GM18502 (cell line): ENCODE data around the gene OR8B8.
"Not testable (repeated sequence)": the region's sequence is repeated elsewhere in the genome, so short reads cannot be mapped to it uniquely, and the experiment has no call there.

ENCODE experiments used
- ATAC-seq: cut with Tn5 transposase; IDR thresholded peaks from one replicate; pipeline ENCODE4 v1.9.1; 2021; ENCODE audit warnings: mild to moderate bottlenecking; ENCODE audit not compliant: unreplicated experiment, poor library complexity

Gene OR8B8

DNA sequence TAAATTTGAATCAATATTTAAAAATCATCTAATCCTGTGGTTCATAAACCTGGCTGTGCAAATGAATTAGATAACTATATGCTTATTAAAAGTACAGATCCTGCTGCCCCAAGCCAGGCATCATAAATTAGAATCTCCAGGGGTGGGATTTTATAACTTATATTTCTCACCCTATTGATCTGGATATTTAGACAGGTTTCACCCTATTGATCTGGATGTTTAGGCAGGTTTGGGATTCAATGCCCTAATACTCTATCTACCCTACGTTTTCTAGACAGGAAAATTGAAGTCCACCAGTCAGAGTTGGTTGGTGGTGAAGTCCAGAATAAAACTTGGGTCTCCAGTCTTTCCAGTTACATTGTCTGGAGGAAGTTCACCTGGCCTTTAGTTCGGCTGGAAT lies 2.6 kb downstream of the OR8B8 start:
- ATAC-seq = no peak

DNA sequence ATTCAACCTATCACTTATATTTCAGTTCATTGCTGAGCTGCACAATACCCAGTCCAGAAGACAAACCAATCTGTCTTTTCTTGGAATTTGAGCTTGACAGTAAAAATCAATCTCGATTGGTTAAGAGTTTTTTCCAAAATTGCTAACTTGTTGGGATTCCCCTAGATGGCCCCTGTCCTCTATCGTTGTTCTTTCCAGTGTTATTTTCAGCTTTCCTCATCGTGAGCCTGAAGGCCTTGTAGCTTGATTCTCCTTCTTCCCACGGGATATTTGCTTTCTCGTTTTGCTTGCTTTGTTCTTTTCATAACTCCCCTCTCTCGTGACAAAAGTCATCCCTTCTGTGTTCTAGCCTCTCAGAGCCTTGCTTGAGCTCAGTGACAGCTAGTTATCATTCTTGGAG lies 3.1 kb downstream of the OR8B8 start:
- no peak for ATAC-seq

DNA sequence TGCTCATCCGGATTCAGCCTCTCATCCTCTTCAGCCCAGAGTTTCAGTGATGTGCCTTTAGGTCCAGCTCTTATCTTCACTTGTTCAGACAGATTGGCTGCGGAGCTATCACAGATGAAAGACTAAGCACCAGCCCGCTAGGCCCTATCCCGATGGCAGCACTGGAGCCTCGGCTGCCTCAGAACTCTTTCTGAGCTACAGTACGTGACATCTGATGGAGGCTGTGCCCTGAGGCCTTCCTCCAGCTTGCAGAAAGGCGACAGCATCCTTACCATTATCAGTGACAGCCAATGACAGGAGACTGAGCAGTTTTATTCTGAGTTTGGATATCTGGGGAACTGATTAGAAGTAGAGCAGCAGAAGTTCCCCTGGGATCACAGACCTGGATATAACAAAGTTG lies 4.0 kb downstream of the OR8B8 start:
- ATAC-seq = no peak

DNA sequence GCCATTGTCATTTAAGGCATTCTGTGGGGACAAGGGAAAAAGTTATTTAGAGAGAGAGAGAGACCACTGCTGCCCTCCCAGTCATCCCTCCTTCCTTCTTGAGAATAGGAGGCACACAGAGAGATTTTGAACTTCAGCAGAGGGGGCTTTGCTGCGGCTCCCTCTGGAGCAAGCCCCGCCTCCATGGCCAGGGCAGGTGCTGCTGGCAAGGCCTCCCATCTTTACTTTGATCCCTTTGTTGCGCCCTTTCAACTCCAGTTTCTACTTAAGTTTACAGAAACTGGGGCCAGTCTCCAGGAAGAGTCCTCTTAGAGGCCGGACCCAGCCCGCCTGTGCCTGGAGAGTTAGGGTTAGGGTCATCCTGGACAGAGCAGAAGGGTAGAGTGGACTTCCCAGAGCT lies 4.4 kb downstream of the OR8B8 start:
- no peak for ATAC-seq

DNA sequence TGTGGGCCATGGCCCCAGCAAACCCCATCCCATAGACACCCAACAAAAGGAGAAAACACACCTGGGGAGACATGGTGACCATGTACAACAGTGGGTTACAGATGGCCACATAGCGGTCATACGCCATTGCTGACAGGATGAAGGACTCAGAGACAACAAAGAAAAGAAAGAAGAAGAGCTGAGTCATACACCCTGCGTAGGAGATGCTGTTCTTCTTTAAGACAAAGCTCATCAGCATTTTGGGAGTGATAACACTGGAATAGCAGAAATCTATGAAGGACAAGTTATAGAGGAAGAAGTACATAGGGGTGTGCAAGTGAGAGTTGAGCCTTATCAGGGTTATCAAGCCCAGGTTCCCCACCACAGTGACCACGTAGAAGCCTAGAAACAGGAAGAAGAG lies 4.9 kb downstream of the OR8B8 start:
- ATAC-seq = no peak

DNA sequence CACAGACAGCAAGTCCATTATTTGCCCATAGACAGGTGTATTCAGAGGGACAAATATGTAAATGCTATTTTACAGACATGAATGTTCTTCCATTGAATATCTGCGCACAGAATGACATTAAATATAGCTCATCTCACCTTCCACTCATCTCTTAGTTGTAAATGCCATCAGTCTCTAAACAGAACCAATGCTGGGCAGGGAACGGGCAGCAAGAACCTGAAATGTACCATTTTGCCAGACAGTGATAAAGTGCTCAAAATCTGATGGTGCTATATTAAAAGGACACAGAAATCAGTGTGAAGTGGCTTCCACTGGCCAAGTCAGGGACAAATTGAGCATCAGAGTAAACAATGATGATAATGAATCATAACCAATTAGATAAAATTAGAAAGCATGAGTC lies 10.8 kb downstream of the OR8B8 start:
- ATAC-seq = no peak

DNA sequence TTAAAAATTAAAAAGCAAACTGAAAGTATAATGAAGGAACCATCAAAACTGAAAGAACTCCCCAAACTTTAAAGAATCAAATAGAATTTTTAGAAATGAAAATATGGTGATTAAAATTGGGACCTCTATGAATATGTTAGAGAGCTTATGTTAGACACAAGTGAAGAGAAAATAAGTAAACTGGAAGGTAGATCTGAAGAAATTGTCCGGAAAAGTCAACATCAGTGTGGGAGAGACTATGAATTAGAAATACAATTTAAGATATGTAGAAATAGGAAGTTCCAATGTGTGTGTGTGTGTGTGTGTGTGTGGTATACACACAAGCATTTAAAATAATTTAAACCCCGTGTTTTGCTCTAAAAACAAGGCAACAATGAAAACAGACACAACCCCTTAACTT lies 15.9 kb downstream of the OR8B8 start:
- ATAC-seq = no peak

DNA sequence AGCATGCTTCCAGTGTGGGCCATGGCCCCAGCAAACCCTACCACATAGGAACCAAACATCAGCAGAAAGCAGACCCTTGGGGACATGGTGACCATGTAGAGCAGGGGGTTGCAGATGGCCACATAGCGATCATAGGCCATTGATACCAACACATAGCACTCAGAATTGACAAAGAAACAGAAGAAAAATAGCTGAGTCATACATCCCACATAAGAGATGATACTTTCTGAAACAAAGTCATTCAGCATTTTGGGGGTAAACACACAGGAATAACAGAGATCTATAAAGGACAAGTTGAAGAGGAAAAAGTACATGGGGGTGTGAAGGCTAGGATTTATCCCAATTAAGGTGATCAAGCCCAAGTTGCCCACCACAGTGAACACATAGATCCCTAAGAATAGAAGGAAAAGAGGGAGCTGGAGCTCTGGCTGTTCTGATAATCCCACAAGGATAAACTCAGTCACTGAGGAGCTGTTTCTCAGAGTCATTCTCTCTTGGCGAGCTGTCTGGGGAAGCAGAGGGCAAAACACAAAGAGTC lies 21.0 kb downstream of the OR8B8 start, which contains the start of gene OR8B4:
Gene OR8B4, minus strand, starts transcription at position 488 of the 538 bp plus-strand sequence. Its CDS starts 0 bp downstream, at position 488.
- ATAC-seq = no peak

DNA sequence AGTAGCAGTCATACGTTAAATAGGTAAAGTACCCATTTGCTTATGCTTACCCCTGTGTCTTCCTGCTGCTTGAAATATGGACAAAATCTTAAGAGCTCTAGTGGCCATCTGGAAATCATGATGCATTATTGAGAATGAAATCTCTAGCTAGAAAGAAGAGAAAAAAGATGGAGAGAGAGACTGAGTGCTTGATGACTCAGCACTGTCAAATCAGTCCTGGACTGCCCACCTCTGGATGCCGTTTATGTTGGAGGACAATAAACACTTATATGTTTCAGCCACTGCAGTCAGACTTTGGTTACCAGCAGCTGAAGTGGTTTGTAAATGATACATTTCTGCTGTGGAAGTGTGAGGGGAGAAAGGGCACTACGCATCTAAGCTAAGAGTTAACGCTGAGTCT lies 24.5 kb downstream of the OR8B8 start:
- no peak for ATAC-seq

DNA sequence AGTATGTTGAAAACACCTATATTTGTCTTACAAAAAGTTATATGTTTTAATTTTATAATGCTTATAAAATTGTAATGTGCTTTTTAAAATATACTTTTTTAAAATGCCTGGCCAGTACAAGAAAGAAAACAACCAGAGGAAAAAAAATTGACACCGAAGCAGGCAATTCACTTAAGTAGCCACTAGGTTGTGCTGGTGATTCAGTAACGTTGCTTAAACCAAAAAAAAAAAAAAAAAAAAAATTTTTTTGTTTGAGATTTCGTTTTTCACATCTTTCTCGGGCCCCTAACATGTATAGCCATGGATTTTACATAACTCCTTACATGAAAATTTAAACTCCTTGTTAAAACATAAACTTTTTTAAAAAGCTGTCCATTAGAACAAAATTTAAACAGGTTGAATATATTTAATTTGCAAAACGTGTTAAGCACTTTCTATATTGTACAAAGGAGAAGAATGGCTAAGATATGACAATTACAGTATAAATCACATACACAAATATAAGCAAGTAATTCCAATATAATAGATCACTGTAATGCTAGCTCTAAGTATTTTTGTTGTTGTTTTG lies 30.1 kb downstream of the OR8B8 start:
- no peak for ATAC-seq

DNA sequence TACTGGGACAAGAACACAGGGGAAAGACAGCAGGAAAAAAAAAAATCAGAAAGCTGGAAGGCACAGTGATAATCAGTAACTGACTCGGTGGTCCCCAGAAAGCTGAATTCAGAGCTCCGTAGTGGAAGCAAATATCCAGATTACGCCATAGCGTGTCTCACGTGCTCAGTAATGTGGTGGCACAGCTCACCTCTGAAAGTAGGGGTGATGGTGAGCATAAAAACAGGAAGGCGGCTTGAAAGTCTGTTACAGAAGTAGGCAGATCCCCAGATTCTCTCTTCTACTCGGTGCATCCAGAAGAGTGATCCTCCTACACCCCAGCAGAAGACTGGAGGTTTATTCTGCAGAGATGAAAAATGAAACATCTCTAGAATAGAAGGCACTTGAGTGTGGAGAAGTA lies 35.6 kb downstream of the OR8B8 start:
- no peak for ATAC-seq

DNA sequence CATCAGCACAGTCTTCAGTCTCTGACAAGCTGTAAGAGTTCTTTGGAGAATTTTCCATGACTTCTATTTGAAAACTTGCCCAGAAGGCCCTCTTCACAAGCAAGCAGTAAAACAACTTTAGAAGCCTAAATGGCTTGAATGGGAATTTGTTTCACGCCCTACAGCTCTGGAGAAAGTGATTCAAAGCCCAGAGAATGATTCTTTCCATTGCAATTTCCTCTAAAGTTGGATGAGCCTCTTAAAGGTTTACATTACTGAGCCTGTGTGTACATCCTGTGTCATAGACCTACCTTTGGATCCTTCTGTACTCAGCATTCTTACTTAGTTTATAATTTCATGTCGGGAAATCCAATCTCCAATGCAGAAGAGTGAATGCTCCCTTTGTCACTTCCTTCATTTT lies 39.9 kb downstream of the OR8B8 start:
- ATAC-seq = no peak

DNA sequence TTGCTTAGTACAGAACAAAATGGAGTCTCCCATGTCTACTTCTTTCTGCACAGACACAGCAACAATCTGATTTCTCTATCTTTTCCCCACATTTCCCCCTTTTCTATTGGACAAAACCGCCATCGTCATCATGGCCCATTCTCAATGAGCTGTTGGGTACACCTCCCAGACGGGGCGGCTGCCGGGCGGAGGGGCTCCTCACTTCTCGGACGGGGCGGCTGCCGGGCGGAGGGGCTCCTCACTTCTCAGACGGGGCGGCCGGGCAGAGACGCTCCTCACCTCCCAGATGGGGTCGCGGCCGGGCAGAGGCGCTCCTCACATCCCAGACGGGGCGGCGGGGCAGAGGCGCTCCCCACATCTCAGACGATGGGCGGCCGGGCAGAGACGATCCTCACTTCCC lies 42.3 kb downstream of the OR8B8 start:
- ATAC-seq = not testable (repeated sequence)

DNA sequence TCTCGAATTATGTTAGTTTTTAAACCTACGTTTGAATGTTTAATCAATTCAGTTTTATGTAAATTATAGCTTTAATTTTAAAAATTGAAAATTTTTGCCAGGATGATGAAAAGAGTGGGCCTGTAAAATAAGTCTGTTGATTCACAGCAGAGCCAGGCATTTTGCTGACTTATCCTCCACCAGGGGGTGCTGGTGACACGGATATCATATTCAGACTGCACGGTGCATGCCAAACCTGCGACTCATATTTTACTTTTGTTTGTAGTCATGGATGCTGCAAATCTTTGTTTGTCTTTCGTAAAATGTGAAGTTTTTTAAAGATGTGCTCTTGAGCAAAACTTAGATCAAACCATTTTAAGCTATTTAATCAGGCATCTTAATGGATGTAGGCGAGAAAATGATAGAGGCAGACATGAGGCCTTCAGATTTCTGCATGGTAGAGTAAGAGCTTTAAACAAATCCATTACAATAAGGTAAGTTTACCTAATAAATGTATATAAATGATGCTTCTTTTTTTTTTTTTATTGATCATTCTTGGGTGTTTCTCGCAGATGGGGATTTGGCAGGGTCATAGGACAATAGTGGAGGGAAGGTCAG lies 43.1 kb downstream of the OR8B8 start:
- ATAC-seq = peak; percentile 93

DNA sequence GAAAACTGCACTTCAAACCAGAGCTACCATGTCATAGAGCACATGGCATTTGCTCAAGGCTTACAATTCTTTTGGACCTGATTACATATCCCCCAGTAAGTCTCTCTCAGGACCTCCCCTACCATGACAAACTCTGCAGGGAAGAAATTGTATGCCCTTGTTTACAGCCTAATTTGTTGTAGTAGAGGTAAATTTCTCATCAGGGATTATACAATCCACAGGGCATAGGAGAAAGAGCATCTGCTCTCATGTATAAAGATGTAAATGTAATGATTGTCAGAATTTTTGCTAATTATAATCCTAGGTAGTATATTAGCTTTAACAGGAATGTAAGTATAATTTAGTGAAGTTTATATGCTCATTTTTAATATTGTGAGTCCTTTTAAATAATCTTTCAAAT lies 46.6 kb downstream of the OR8B8 start, which contains the start of gene OR8B3:
Gene OR8B3, minus strand, starts transcription at position 101 of the 400 bp plus-strand sequence. CDS start 1,673 bp downstream, outside the sequence.
- no peak for ATAC-seq

DNA sequence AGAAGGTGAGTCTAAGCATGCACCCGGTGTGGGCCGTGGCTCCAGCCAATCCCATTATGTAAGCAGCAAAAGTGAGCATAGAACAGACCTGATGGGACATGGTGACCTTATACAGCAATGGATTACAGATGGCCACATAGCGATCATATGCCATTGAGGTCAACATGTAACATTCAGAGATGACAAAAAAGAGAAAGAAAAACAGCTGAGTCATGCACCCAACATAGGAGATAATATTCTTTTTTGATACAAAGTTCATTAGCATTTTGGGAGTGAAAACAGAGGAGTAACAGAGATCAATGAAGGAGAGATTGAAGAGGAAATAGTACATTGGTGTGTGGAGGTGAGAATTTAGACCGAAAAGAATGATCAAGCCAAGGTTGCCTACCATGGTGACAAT lies 48.6 kb downstream of the OR8B8 start:
- ATAC-seq = not testable (repeated sequence)

DNA sequence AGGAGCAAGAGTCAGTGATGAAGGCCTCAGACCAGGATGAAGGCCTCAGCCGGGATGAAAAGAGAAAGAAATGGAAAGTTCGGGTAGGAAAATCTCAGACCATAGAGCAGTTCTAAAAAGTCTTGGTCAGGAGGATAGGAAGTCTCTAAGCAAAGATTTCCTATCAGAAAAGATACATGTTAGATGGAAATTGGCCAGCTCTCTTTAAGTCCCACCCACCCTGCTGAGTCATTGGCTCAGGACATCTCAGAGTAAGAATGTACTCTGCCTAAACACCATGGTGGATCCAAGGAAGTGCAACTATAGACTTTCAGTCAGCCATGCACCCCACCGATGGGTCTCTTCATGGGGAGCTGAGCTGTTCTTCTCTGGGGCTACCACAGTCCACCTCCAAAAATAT lies 51.1 kb downstream of the OR8B8 start:
- ATAC-seq = no peak
